ENCODE data around the gene SIT1. TPM values are rescaled to one million over a fixed set of nuclear protein-coding genes. Genes with fewer than 3 reads are reported as not detected.

SIT1 gene, protein sequence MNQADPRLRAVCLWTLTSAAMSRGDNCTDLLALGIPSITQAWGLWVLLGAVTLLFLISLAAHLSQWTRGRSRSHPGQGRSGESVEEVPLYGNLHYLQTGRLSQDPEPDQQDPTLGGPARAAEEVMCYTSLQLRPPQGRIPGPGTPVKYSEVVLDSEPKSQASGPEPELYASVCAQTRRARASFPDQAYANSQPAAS
- total RNA-seq (2014; rRNA removed; shearing (Covaris generic)), result not detected in 2 replicates

DNA sequence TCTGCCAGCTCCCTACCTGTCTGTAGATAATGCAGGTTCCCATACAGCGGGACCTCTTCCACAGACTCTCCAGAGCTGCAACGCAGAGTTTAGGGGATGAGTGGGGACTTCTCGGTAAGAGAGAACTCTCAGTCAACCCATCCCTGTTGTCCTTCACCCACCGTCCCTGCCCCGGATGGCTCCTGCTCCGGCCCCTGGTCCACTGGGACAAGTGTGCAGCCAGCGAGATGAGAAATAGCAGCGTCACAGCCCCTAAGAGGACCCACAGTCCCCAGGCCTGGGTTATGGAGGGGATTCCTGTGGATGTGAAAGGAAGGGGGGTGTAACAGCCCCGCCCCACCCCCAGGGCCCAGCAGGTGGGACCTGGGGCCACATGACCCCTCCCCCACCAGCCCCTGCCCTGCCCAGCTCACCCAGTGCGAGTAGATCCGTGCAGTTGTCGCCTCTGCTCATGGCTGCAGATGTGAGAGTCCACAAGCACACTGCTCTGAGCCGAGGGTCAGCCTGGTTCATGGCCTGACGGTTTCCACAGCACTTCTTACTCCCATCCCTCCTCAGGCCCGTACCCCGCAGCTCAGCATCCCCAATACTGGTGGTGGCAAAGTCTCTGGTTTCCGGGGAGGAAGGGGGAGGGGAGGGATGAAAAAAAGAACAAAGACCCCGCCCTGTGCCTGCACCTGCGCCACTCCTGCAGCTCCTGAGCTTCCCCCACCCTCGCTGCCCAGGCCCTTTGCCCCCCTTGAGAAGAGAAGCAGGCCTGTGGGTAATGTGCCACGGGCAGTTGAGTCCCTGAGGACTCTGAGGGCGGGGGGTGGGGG lies at the start of gene SIT1:
SIT1 (minus strand) TSS at position 591 of the 818 bp plus-strand sequence; CDS start at position 513, 78 bp downstream.
- no peak for DNase-seq (ENCODE audit: low spot score)
- in situ Hi-C loops (cut with HindIII; ENCODE audit: low sequenced_read_pairs), result no loop called here

DNA sequence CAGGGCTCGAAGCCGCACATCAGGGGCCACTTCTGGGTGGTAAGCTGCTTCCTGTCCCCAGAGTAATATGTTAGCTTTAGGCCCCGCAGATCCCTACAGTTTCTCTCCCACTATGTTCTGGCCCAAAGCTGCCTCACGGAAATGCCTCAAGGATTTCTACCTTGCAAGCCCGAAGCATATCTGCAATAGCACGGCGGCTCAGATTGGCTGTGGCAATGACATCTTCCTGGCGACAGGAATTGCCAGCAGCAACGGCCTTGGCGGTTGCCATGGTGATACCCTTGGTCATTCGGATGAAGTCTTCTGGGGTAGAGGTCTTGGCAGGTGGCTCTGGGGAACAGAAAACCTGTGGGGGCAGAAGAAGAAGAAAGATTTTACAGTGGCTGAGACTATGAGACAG lies 49.3 kb upstream of the SIT1 start:
- in situ Hi-C loops (cut with HindIII; ENCODE audit: low sequenced_read_pairs), result no loop called here
- no peak for DNase-seq (ENCODE audit: low spot score)

DNA sequence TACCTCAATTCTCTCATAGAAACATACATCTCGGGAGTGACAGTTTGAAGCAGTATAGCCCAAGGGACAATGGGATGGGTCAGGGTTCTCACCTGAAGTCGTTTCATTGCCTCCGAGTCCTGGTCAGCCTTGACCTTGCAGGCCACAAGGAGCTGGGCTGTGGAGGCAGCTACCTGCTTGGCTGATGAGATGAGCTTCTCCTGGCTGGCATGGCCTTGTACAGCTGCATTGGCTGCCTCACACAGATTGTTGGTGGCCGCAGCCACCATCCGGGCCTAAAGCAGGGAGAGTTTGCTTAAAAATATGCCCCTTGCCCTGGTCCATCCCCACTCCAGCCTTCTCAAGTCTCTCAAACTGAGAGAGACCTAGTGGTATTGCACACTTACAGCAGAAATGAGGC lies 47.5 kb upstream of the SIT1 start:
- no peak for DNase-seq (ENCODE audit: low spot score)
- in situ Hi-C loops (cut with HindIII; ENCODE audit: low sequenced_read_pairs), result no loop called here

DNA sequence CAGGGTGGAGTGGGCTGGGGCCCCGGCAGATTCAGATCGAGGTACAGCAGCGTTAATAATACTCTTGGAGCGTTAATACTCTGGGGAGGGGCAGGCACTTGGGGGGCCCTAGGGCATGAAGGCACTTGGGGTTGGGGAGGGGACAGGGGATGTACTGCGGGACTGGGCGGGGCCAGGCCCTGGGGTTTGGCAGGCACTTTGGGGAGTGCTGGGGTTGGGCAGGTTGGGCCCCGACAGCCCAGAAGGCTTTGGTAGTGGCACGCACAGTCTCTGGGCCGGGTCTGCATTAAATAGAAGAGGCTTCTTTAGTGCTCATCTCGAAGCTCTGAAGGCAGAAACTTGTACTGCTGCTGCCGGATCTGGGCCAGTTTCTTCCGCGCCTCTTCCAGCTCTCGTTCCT lies 46.8 kb upstream of the SIT1 start:
- in situ Hi-C loops (cut with HindIII; ENCODE audit: low sequenced_read_pairs), result no loop called here

DNA sequence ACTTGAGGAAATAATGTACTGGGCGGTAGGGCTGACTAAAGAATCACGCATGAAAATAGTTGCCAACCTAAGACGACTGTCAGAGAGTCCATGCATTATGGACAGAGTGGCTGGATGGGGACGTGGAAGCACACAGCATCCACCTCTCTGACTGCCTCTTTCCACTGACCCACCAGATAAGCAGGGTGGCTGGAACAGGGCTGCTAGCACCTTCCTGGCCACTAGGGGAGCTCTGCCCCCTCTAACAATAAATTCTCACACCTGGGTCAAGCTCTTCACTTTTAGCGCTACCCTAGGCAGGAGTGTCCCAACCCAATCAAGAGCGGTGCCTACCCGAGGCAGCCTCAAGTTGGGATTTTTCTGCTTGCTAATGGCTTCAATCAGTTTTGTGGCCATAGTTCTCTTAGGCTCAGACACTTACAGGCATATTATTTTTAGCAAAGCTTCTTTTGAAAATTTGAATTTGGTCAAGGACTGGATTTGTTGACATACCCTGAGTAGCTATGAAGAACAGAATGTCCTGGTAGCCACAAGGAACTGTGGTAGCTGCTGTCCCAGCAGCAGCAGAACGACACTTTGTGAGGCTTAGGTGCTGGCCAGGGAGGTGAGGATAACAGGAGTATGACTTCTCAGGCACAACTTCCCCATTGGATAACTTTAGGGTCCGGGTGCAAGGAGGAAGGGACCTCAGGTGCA lies 45.9 kb upstream of the SIT1 start:
- peak; percentile 82 for DNase-seq (ENCODE audit: low spot score)
- in situ Hi-C loops (cut with HindIII; ENCODE audit: low sequenced_read_pairs), result no loop called here

More for the DNA sequence above, 46.8 kb upstream of the SIT1 start:
- no peak for DNase-seq (ENCODE audit: low spot score)

DNA sequence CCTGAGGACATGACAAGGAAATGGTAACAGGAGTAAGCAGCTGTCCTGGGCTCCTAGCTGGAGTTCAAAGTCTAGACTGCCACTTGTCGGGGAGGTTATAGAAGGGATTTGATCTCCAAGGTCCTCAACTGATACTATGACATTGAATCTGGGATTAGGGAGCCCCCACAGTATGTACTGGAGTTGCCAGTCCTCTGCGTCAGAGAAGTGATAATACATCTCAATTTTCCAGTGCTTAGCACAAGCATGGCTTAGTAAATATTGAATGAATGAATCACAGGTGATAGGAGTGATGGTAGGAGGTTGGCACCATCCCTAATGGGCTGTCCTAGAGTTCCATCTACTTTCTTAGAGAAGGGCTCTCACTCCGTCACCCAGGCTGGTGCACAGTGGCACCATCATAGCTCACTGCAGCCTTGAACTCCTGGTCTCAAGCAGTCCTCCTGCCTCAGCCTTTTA lies 45.2 kb upstream of the SIT1 start:
- in situ Hi-C loops (cut with HindIII; ENCODE audit: low sequenced_read_pairs), result no loop called here
- DNase-seq (ENCODE audit: low spot score), result no peak

DNA sequence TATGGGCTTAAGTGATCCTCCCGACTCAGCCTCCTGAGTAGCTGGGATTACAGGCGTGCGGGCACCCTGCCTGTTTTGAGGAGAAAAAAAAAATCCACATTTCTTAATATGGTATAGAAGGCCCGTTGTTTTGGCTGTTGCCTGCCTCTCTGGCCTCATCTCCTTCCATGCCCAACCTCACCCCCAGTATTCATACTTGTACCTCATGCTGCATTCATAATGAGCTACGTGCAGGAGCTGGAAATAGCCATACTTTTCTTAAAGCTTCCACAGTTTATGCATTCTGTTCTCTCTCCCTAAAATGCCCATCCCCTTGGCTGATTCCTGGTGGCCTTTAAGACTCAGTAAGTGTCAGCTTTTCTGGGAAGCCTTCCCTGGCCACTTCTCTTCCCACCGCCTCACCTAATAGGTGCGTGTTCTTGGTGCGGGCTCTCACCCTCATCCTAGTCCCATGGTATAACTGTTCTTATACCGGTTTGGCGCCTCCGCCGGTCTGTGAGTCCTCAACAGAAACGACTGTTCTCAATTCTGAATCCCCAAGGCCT lies 41.1 kb upstream of the SIT1 start:
- in situ Hi-C loops (cut with HindIII; ENCODE audit: low sequenced_read_pairs), result no loop called here
- DNase-seq (ENCODE audit: low spot score), result no peak

DNA sequence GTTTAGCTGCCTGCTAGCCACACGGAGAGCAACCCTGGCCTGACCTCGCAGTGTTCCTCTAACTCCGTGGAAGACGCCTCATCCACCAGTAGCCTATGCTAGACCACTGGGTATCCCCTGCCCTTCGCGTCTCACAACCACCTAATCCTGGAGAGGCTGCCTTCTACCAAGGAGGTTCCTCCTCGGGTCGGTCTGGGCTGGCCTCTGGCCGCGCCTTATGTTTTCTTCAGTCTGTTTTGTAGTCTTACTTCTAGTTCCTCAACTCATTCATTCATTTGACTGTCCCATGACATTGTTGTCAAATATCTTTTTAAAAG lies 40.6 kb upstream of the SIT1 start:
- in situ Hi-C loops (cut with HindIII; ENCODE audit: low sequenced_read_pairs), result no loop called here

DNA sequence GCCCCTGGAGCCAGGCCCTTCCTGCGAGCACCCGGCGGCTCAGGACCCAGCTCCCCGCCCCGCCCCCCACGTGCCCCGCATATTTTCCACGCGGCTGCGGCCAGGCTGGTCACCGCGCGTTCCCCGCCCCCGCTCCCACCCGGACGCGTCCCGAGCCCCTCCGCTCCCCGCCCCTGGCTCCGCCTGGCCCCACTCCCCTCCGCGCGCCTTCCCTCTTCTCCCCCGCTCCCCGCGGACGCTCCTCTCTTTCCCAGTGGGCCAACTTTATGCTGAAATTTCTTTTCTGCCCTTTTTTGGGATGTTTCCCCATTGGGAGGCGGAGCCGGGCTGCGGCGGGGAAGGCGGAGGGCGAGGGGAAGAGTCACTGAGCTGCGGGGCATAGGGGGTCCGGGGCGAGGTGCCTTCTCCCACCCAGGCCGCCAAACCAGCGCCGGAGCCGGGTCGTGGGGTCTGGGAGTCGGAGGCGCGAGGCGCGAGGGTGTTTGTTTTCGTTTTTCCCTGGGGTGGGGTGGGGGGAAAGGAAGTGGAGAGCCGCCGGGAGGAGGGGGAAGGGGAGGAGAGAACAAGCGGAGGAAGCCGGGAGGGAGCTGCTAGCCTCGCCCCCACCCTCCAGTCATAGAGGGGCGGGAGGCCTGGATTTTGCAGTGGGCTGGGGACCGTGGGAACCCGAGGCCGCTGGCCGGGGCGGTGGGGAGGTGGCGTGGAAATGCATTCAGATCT lies 40.0 kb upstream of the SIT1 start:
- in situ Hi-C loops (cut with HindIII; ENCODE audit: low sequenced_read_pairs), result no loop called here
- peak; percentile 79 for DNase-seq (ENCODE audit: low spot score)

More for the DNA sequence above, 40.6 kb upstream of the SIT1 start:
- DNase-seq (ENCODE audit: low spot score), result no peak

DNA sequence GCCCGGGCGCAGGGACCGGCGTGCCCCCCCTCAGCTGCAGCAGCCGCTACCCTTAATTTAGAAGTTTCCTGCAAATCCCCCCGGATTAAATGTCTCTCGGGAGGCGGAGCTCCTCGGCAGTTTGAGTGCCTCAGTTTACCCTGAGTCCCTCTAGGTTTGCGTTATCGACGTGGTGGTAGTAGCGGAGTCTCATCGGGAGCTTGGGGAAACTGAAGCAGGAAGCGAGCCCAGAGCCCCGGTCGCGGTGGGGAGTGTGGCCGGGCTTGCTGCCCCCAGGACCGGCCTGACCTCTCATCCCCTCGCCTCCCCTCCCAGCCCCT lies 39.5 kb upstream of the SIT1 start:
- in situ Hi-C loops (cut with HindIII; ENCODE audit: low sequenced_read_pairs), result no loop called here
- no peak for DNase-seq (ENCODE audit: low spot score)

DNA sequence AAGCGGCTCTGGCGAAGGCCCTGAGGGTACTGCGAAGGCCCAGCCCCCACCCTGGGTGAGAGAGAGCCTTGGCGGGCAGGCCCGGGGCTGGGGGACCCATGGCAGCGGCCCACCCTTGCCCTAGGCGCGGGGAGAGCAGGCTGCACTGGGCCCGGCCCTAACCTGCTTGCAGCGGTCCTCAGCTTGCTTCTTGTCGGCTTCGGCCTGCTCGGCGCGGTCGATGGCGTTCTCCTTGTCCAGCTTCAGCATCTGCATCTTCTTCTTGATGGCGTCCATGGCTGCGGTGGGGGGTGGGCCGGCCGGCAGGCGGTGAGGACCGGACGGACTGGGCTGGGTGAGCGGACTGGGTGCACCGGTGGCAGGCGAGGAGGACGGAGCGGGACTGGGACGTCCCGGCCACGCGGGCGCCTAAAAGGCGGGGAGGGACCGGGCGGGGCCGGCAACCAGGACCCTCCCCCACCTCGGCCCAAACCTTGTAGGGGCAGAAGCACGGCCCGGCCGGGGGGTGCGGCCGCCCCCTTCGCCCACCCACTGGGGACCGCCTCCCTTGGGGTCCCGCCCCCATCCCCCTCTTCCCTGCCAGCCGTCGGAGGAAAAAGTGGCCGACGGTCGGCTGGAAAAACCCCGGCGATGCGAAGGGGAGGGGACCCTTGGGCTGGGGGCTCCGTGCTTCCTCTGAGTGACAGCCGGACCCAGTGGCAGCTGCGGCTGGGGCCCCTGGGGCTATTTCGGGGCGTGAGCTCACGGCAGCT lies 39.0 kb upstream of the SIT1 start, which contains the start of gene TPM2:
TPM2 (minus strand) TSS at position 384 of the 752 bp plus-strand sequence; CDS start at position 276, 108 bp downstream.
- no peak for DNase-seq (ENCODE audit: low spot score)
- in situ Hi-C loops (cut with HindIII; ENCODE audit: low sequenced_read_pairs), result no loop called here

DNA sequence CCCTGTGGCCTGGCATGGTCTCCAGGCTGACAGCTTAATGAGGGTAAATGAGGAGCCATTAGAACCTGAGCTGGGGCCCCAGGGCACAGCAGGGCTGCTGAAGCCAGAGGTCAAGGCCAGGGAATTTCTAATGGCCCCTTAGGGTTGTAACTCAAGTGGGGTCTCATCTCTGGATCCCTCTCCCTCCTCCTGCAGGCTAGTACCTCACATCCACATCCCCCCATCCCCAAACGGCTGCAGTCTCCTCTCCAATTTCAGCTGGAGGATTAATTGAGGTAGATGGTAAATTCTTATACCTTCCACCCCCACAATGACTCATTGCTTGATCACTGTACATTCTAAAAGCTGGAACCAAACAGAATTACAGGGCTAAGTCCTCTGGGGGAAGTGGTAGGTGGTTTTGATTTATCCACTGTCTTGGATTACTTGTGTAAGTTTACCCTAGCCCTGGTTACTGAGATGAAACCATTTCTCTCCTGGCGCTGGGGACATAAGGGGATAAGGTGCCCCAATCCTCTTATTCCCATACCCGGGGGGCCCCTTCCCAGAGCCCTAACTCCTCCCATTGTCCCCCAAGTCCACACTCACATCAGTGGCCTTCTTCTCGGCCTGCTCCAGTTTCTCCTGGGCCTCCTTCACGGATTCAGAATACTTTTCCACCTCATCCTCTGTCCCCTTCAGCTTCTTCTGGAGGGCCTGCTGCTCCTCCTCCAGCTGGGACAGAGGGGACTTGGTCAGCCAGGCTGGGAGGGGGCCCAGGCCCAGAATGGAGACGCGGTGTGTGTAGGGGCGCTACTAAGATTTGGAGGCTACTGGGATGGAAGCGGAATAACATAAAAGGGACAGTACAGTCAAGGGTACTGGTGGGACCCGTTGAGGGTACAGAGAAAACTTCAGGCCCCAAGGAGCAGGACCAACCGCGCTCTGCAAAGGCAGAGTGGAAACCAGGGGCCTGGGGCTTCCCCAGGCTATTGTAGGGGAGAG lies 38.1 kb upstream of the SIT1 start:
- in situ Hi-C loops (cut with HindIII; ENCODE audit: low sequenced_read_pairs), result no loop called here
- no peak for DNase-seq (ENCODE audit: low spot score)

DNA sequence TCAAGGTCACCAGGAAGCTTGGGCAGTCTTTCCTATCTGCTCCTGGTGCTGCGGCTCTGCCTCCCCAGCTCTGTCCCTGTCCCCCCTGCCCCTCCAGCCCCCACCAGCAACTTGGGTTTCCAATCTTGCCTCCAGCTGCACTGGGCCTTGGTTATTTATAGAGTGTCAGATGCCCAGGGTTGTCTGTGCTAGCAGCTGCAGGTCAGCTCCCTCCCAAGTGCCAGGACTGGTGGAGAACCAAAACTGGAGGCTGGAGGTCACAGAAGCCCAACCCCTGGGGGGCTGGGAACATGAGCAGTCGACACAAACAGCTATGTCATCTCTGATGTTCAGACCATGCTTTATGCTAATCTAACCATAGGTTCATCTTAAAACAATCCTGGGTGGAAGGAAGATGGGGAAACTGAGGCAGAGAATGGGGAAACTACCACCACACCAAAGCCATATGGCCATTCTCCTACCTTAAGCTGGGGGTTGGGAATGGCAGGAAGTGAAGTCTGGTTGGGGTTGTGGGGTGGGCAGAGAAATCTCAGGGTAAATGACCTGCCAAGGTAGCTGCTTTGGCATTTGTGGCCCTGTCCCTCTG lies 37.3 kb upstream of the SIT1 start:
- in situ Hi-C loops (cut with HindIII; ENCODE audit: low sequenced_read_pairs), result no loop called here
- no peak for DNase-seq (ENCODE audit: low spot score)

DNA sequence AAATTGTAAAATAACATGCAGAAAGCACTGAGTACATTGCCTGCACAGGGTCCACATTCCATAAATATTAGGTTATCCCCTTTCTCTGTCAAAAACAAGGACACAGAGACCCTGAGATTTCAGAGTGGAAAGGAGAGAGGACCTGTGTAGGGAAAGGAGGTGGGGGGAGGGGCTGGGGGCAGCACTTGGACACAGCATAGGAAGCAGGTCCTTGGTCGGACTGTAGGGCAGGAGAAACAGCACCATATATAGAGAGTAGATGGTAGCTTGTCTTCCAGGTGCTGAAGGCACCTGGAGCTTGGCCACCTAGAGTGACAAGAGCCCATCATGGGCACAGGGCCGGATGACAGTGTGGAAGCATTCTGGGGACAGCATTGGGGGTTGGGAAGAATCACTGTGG lies 36.6 kb upstream of the SIT1 start:
- no peak for DNase-seq (ENCODE audit: low spot score)
- in situ Hi-C loops (cut with HindIII; ENCODE audit: low sequenced_read_pairs), result no loop called here

DNA sequence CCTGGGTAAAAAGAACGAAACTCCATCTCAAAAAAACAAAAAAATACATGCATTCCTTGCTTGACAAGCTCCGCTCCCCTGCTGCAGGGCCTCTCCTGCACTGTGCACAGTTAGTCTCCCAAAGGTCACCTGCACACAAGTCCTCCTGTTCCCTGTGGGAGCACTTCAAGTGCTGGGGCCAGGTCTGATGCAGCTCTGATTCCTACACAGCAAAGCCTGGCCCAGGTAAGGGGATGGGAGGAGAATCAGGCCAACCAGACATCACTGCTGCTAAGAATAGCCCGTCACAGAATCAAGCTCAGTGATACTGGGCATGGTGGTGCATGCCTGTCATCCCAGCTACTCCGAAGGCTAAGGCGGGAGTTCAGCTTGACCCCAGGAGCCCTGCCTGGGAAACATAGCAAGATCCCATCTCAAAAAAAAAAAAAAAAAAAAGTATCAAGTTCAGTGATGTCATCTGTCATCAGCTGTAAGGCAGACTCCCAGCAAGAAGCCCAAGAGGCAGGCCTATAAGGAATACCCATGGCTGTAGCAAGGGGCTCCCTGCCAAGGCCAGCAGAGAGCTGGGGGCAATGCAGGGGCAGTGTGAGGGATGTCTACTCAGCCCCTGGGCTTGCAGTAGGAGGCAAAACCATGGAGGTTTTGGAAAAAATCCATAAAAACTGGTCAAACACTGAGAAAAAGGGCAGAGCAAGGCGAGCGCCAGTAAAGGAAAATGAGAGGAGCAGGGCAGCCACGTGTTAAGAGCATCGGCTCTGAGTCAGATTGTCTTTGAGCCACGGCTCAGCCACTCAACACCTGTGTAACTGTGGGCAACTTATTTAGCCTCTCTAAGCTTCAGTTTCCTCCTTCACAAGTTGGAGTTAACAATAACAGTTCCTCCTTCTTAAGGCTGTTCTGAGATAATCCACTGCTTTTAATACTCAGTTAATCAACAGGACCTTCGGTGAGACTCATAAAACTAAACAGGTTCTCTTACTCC lies 35.8 kb upstream of the SIT1 start:
- in situ Hi-C loops (cut with HindIII; ENCODE audit: low sequenced_read_pairs), result no loop called here
- DNase-seq (ENCODE audit: low spot score), result peak; percentile 95

DNA sequence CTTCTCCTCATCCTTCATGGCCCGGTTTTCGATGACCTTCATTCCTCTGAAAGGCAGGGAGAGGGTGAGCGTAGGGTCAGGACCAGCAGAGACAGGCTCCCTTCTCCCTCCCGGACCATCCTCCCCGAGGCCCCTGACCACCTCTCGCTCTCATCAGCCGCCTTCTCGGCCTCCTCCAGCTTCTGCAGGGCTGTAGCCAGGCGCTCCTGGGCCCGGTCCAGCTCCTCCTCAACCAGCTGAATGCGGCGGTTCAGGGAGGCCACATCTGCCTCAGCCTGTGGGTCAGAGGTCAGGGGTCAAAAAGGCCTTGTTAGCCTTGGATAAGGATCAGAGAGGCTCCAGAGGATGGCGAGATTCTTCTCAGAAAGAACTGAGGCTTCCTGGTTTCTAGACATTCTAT lies 34.8 kb upstream of the SIT1 start:
- no peak for DNase-seq (ENCODE audit: low spot score)
- in situ Hi-C loops (cut with HindIII; ENCODE audit: low sequenced_read_pairs), result no loop called here

All from G401 (cell line).